Measurements from ENCODE around the gene APOC3.

GRCh38 chr11:116825434-116825833 is 4.3 kb upstream of the APOC3 start:
- no peak for TF ChIP-seq POLR2A (IDR thresholded peaks at IDR 0.05)
- no peak for TF ChIP-seq CTCF (IDR thresholded peaks at IDR 0.05)

All from thyroid gland (tissue), 4 donors.